GM19035 (cell line): ENCODE measurements around the gene FBF1.
"Not testable (repeated sequence)": the region's sequence is repeated elsewhere in the genome, so short reads cannot be mapped to it uniquely, and the experiment has no call there.

ENCODE experiments used
- ATAC-seq: cut with Tn5 transposase; IDR thresholded peaks from one replicate; pipeline ENCODE4 v1.9.1; 2021; ENCODE audit not compliant: unreplicated experiment

The FBF1 gene

GRCh38 chr17:75940727-75941441 lies at the start of gene FBF1:
TSS of gene FBF1 (minus strand) at chr17:75941042. CDS start at chr17:75938149, 2,893 bp downstream.
- peak; percentile 94 for ATAC-seq

GRCh38 chr17:75987041-75987440 lies 46.2 kb upstream of the FBF1 start:
- ATAC-seq, result no peak

- no peak for ATAC-seq
Observed at GRCh38 chr17:75985986-75986385, 45.1 kb upstream of the FBF1 start.

- ATAC-seq, result no peak
Observed at GRCh38 chr17:75983501-75984181, 42.8 kb upstream of the FBF1 start.

GRCh38 chr17:75981019-75981615 lies 40.3 kb upstream of the FBF1 start:
- ATAC-seq, result no peak

GRCh38 chr17:75980188-75981018 lies 39.6 kb upstream of the FBF1 start:
- ATAC-seq, result no peak

- peak; percentile 19 for ATAC-seq
Observed at GRCh38 chr17:75979705-75980187, 38.9 kb upstream of the FBF1 start.

- peak; percentile 88 for ATAC-seq
Observed at GRCh38 chr17:75978938-75979704, 38.3 kb upstream of the FBF1 start, which contains the start of the genes ACOX1 and TEN1. TSS of gene ACOX1 (minus strand) at chr17:75979166. CDS start at chr17:75979073, 93 bp downstream. TSS of gene TEN1 (plus strand) at chr17:75979240. CDS start at chr17:75986193, 6,953 bp downstream.

GRCh38 chr17:75976175-75976848 lies 35.5 kb upstream of the FBF1 start:
- no peak for ATAC-seq

GRCh38 chr17:75975757-75976174 lies 34.9 kb upstream of the FBF1 start:
- no peak for ATAC-seq

GRCh38 chr17:75975187-75975586 lies 34.3 kb upstream of the FBF1 start:
- ATAC-seq, result not testable (repeated sequence)

- no peak for ATAC-seq
Observed at GRCh38 chr17:75970626-75971025, 29.8 kb upstream of the FBF1 start.

- no peak for ATAC-seq
Observed at GRCh38 chr17:75970011-75970523, 29.2 kb upstream of the FBF1 start.

- ATAC-seq, result not testable (repeated sequence)
Observed at GRCh38 chr17:75969044-75969443, 28.2 kb upstream of the FBF1 start.

GRCh38 chr17:75965468-75965867 lies 24.6 kb upstream of the FBF1 start:
- ATAC-seq, result no peak

GRCh38 chr17:75959839-75960511 lies 19.1 kb upstream of the FBF1 start:
- no peak for ATAC-seq

GRCh38 chr17:75959051-75959838 lies 18.4 kb upstream of the FBF1 start:
- no peak for ATAC-seq
